GM23338 (cell line): ENCODE results near the gene PRPSAP1. TPM values are rescaled to one million over a fixed set of nuclear protein-coding genes. Genes with fewer than 3 reads are reported as not detected.

Experiments
- ATAC-seq: fragments of 200-7000 bp; cut with Tn5 transposase; 3 replicates; pipeline ENCODE4 v1.9.1; 2020
- DNase-seq: peaks from one replicate; pipeline ENCODE4 v3.0.0-alpha.2; 2015; ENCODE audit warnings: low spot score
- H2AFZ ChIP-seq: fragments of 200-600 bp; sonication (generic); 2 replicates; pipeline ENCODE4 v1.8.0; 2016; ENCODE audit warnings: antibody characterized with exemption, mild to moderate bottlenecking, moderate library complexity
- H3F3A ChIP-seq: fragments of 200-600 bp; sonication (generic); replicated peaks from 2 replicates; pipeline ENCODE4 v1.8.0; 2017; ENCODE audit warnings: antibody characterized with exemption, mixed run types, low read depth
- H3K27ac ChIP-seq: fragments of 200-600 bp; sonication (generic); 2 replicates; pipeline ENCODE4 v1.6.1; 2016; ENCODE audit warnings: low read depth
- H3K27me3 ChIP-seq: fragments of 200-600 bp; sonication (generic); 2 replicates; pipeline ENCODE4 v1.8.0; 2016; ENCODE audit warnings: mild to moderate bottlenecking, mixed run types, moderate library complexity; ENCODE audit not compliant: insufficient read depth
- H3K36me3 ChIP-seq: fragments of 200-600 bp; sonication (generic); 2 replicates; pipeline ENCODE4 v1.8.0; 2016; ENCODE audit warnings: mild to moderate bottlenecking; ENCODE audit not compliant: insufficient read depth
- H3K4me1 ChIP-seq: fragments of 200-600 bp; sonication (generic); 2 replicates; pipeline ENCODE4 v1.8.0; 2016; ENCODE audit warnings: mild to moderate bottlenecking, moderate library complexity; ENCODE audit not compliant: insufficient read depth
- H3K4me2 ChIP-seq: fragments of 200-600 bp; sonication (generic); 2 replicates; pipeline ENCODE4 v1.7.1; 2017; ENCODE audit warnings: mixed run types
- H3K4me3 ChIP-seq: fragments of 200-600 bp; sonication (generic); 2 replicates; pipeline ENCODE4 v1.6.1; 2016; ENCODE audit warnings: mixed run types
- H3K79me2 ChIP-seq: fragments of 200-600 bp; sonication (generic); replicated peaks from 2 replicates; pipeline ENCODE4 v1.8.0; 2017; ENCODE audit warnings: mild to moderate bottlenecking; ENCODE audit not compliant: insufficient read depth
- H3K9me2 ChIP-seq: fragments of 200-600 bp; sonication (generic); 2 replicates; pipeline ENCODE4 v1.8.0; 2017; ENCODE audit not compliant: insufficient read depth
- H4K20me1 ChIP-seq: fragments of 200-600 bp; sonication (generic); replicated peaks from 2 replicates; pipeline ENCODE4 v1.8.0; 2017; ENCODE audit warnings: mild to moderate bottlenecking; ENCODE audit not compliant: insufficient read depth
- H3K27ac Mint-ChIP-seq: 2 replicates; pipeline ENCODE4 v1.8.0; 2020; ENCODE audit warnings: inconsistent platforms, mild to moderate bottlenecking, moderate library complexity, mixed read lengths
- H3K27me3 Mint-ChIP-seq: 3 replicates; pipeline ENCODE4 v1.8.0; 2022; ENCODE audit warnings: low read depth, mild to moderate bottlenecking, moderate library complexity, mixed read lengths, inconsistent platforms; ENCODE audit not compliant: insufficient read depth, poor library complexity
- H3K36me3 Mint-ChIP-seq: 3 replicates; pipeline ENCODE4 v1.8.0; 2021; ENCODE audit warnings: low read depth, mild to moderate bottlenecking, inconsistent platforms, moderate library complexity, mixed read lengths
- H3K4me1 Mint-ChIP-seq: 3 replicates; pipeline ENCODE4 v1.8.0; 2020; ENCODE audit warnings: mild to moderate bottlenecking, inconsistent platforms, mixed read lengths
- H3K4me3 Mint-ChIP-seq: 3 replicates; pipeline ENCODE4 v1.8.0; 2021; ENCODE audit warnings: moderate library complexity, mild to moderate bottlenecking, inconsistent platforms, mixed read lengths
- H3K9me3 Mint-ChIP-seq: 3 replicates; pipeline ENCODE4 v1.8.0; 2020; ENCODE audit warnings: moderate library complexity, mild to moderate bottlenecking, inconsistent platforms, mixed read lengths
- CREB1 ChIP-seq: fragments of 250-450 bp; sonication (Bioruptor Pico); IDR thresholded peaks from 2 replicates; pipeline ENCODE4 v1.5.0; 2020; ENCODE audit warnings: low read depth, mild to moderate bottlenecking, moderate library complexity
- EZH2phosphoT487 ChIP-seq: fragments of 200-600 bp; sonication (generic); IDR thresholded peaks from one replicate; pipeline ENCODE4 v1.8.1; 2018; ENCODE audit warnings: antibody characterized with exemption; ENCODE audit not compliant: unreplicated experiment
- POLR2AphosphoS5 ChIP-seq: IDR thresholded peaks from 2 replicates; pipeline ENCODE4 v1.6.1; 2016; ENCODE audit warnings: antibody characterized with exemption, low read depth
- polyA plus RNA-seq: library from polyadenylated mRNA; unstranded; fragments of >200 nt; fragmentation: Nextera tagmentation; extraction: Ambion mirVana; gene quantifications from 2 replicates; pipeline ENCODE4 v1.2.1, GENCODE V29; 2016
- total RNA-seq: library from RNA; depleted of rRNA; stranded (reverse); fragments of >200 nt; shearing (Covaris generic); gene quantifications from 2 replicates; pipeline ENCODE4 v1.2.3, GENCODE V29; 2014
- TF ChIP-seq, protein P1 (sequence below): fragments of 250-450 bp; sonication (Bioruptor Pico); IDR thresholded peaks from 2 replicates; pipeline ENCODE4 v1.5.0; 2020; ENCODE audit warnings: mild to moderate bottlenecking, moderate library complexity
- TF ChIP-seq, protein P2 (sequence below): IDR thresholded peaks from 2 replicates; pipeline ENCODE4 v1.6.1; 2016; ENCODE audit warnings: antibody characterized with exemption

The PRPSAP1 gene
- total and polyA plus RNA-seq, 2 experiments from 2014 or later, result 39.5 to 58.8 TPM

DNA sequence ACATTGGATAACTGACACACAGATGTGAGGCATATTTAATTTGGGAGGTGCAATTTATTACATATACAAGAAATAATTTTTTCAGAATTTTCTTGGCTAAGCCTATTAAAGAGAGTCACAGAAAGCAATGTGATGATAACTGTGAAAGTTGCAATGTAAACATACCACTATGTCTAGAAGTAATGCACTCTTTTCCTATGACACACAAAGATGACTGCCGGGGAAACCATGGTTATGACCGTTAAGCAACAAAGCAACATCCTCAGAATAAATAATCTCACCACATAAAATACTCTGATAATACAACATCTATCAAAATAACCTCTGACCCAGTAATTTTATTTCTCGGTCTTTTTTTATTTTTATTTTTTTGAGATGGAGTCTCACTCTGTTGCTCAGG lies 35.1 kb downstream of the PRPSAP1 start:
- Mint-ChIP-seq H3K36me3 (peaks cover 20% of the 10 kb centered on the region), H3K27me3 (peaks cover 2% of the 10 kb centered on the region), H3K4me3 (no peak overlapping the region), H3K9me3 (no peaks in the 10 kb centered on the region), H3K4me1 (0 out of 3 replicates have a peak, but pooled peaks cover 2% of the 10 kb centered on the region), H3K27ac (no peak overlapping the region)
- H4K20me1 ChIP-seq, result peaks cover 7% of the 10 kb centered on the region; the same call in 1 of the 2 replicates
- no peak overlapping the region for H2AFZ ChIP-seq
- H3K27me3 ChIP-seq, result no peaks in the 10 kb centered on the region
- no peak overlapping the region for H3K4me2 ChIP-seq
- ATAC-seq, result no peak
- DNase-seq, result no peak
- H3F3A ChIP-seq, result no peaks in the 10 kb centered on the region
- no peaks in the 10 kb centered on the region for H3K4me1 ChIP-seq
- H3K27ac ChIP-seq, result no peak overlapping the region
- H3K4me3 ChIP-seq, result no peak overlapping the region
- H3K79me2 ChIP-seq, result no peaks in the 10 kb centered on the region
- H3K36me3 ChIP-seq, result 0 out of 2 replicates have a peak, but pooled peaks cover 2% of the 10 kb centered on the region
- no peaks in the 10 kb centered on the region for H3K9me2 ChIP-seq
- TF ChIP-seq CREB1 (CRISPR knock-in tag) (no peak), POLR2AphosphoS5 (no peak)
- TF ChIP-seq, protein P1, sequence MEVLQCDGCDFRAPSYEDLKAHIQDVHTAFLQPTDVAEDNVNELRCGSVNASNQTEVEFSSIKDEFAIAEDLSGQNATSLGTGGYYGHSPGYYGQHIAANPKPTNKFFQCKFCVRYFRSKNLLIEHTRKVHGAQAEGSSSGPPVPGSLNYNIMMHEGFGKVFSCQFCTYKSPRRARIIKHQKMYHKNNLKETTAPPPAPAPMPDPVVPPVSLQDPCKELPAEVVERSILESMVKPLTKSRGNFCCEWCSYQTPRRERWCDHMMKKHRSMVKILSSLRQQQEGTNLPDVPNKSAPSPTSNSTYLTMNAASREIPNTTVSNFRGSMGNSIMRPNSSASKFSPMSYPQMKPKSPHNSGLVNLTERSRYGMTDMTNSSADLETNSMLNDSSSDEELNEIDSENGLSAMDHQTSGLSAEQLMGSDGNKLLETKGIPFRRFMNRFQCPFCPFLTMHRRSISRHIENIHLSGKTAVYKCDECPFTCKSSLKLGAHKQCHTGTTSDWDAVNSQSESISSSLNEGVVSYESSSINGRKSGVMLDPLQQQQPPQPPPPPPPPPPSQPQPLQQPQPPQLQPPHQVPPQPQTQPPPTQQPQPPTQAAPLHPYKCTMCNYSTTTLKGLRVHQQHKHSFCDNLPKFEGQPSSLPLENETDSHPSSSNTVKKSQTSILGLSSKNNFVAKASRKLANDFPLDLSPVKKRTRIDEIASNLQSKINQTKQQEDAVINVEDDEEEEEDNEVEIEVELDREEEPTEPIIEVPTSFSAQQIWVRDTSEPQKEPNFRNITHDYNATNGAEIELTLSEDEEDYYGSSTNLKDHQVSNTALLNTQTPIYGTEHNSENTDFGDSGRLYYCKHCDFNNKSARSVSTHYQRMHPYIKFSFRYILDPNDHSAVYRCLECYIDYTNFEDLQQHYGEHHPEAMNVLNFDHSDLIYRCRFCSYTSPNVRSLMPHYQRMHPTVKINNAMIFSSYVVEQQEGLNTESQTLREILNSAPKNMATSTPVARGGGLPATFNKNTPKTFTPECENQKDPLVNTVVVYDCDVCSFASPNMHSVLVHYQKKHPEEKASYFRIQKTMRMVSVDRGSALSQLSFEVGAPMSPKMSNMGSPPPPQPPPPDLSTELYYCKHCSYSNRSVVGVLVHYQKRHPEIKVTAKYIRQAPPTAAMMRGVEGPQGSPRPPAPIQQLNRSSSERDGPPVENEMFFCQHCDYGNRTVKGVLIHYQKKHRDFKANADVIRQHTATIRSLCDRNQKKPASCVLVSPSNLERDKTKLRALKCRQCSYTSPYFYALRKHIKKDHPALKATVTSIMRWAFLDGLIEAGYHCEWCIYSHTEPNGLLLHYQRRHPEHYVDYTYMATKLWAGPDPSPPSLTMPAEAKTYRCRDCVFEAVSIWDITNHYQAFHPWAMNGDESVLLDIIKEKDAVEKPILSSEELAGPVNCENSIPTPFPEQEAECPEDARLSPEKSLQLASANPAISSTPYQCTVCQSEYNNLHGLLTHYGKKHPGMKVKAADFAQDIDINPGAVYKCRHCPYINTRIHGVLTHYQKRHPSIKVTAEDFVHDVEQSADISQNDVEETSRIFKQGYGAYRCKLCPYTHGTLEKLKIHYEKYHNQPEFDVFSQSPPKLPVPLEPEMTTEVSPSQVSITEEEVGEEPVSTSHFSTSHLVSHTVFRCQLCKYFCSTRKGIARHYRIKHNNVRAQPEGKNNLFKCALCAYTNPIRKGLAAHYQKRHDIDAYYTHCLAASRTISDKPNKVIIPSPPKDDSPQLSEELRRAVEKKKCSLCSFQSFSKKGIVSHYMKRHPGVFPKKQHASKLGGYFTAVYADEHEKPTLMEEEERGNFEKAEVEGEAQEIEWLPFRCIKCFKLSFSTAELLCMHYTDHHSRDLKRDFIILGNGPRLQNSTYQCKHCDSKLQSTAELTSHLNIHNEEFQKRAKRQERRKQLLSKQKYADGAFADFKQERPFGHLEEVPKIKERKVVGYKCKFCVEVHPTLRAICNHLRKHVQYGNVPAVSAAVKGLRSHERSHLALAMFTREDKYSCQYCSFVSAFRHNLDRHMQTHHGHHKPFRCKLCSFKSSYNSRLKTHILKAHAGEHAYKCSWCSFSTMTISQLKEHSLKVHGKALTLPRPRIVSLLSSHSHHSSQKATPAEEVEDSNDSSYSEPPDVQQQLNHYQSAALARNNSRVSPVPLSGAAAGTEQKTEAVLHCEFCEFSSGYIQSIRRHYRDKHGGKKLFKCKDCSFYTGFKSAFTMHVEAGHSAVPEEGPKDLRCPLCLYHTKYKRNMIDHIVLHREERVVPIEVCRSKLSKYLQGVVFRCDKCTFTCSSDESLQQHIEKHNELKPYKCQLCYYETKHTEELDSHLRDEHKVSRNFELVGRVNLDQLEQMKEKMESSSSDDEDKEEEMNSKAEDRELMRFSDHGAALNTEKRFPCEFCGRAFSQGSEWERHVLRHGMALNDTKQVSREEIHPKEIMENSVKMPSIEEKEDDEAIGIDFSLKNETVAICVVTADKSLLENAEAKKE, result no peak
- TF ChIP-seq, protein P2, sequence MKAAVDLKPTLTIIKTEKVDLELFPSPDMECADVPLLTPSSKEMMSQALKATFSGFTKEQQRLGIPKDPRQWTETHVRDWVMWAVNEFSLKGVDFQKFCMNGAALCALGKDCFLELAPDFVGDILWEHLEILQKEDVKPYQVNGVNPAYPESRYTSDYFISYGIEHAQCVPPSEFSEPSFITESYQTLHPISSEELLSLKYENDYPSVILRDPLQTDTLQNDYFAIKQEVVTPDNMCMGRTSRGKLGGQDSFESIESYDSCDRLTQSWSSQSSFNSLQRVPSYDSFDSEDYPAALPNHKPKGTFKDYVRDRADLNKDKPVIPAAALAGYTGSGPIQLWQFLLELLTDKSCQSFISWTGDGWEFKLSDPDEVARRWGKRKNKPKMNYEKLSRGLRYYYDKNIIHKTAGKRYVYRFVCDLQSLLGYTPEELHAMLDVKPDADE, result no peak

DNA sequence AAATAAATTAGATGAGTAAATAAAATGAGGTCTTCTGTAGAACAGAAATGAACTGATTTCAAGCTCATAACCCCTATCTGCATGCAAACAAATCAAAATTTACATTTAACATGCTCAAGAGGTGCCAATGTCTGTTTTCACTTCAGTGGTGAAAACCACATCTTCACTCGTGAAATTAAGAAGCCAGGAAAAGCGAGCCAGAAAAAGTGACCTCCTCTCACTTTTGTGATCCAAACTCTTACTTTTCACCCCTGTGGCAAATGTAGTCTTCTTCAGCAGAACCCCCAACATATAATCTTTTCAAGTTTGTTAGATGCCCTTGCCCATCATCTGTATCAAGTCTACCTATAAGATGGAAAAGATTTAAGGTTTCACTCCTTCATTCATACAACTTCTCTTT lies 36.2 kb downstream of the PRPSAP1 start:
- DNase-seq, result no peak
- H3K27me3 ChIP-seq, result no peaks in the 10 kb centered on the region
- no peaks in the 10 kb centered on the region for H3K9me2 ChIP-seq
- H3F3A ChIP-seq, result no peaks in the 10 kb centered on the region
- no peak overlapping the region for H3K4me3 Mint-ChIP-seq
- H4K20me1 ChIP-seq, result peaks cover 7% of the 10 kb centered on the region; the same call in 1 of the 2 replicates
- H3K4me1 ChIP-seq, result no peaks in the 10 kb centered on the region
- H3K4me3 ChIP-seq, result no peak overlapping the region
- 0 out of 3 replicates have a peak, but pooled peaks cover 2% of the 10 kb centered on the region for H3K4me1 Mint-ChIP-seq
- no peak overlapping the region for H3K27ac Mint-ChIP-seq
- H2AFZ ChIP-seq, result no peak overlapping the region
- no peaks in the 10 kb centered on the region for H3K9me3 Mint-ChIP-seq
- H3K27ac ChIP-seq, result no peak overlapping the region
- no peak for ATAC-seq
- H3K79me2 ChIP-seq, result no peaks in the 10 kb centered on the region
- 0 out of 2 replicates have a peak, but pooled peaks cover 6% of the 10 kb centered on the region for H3K36me3 ChIP-seq
- H3K27me3 Mint-ChIP-seq, result peaks cover 2% of the 10 kb centered on the region
- H3K4me2 ChIP-seq, result no peak overlapping the region
- peaks cover 23% of the 10 kb centered on the region for H3K36me3 Mint-ChIP-seq
- TF ChIP-seq, protein P2, result no peak
- no peak for TF ChIP-seq EZH2phosphoT487
